Epidermal melanocyte (primary cell): ENCODE results near the gene TBATA.

ENCODE experiments used
- DNase-seq: peaks from one replicate; pipeline ENCODE4 v3.0.0; 2011; ENCODE audit warnings: low spot score; ENCODE audit not compliant: insufficient read length

Gene TBATA

GRCh38 chr10:70785190-70785589 lies at the start of gene TBATA:
TBATA (minus strand) TSS chr10:70785377; CDS start chr10:70783379, 1,998 bp downstream.
- no peak for DNase-seq

GRCh38 chr10:70834441-70835151 lies 49.4 kb upstream of the TBATA start:
- DNase-seq: no peak

GRCh38 chr10:70834021-70834420 lies 48.8 kb upstream of the TBATA start:
- DNase-seq: no peak

GRCh38 chr10:70833601-70834000 lies 48.4 kb upstream of the TBATA start:
- DNase-seq: no peak

- DNase-seq: no peak
Measured at GRCh38 chr10:70832852-70833528, 47.8 kb upstream of the TBATA start.

GRCh38 chr10:70832221-70832620 lies 47.0 kb upstream of the TBATA start:
- no peak for DNase-seq

- no peak for DNase-seq
Measured at GRCh38 chr10:70830164-70830563, 45.0 kb upstream of the TBATA start.

- DNase-seq: no peak
Measured at GRCh38 chr10:70829543-70829942, 44.4 kb upstream of the TBATA start.

- no peak for DNase-seq
Measured at GRCh38 chr10:70828923-70829322, 43.7 kb upstream of the TBATA start.

- DNase-seq: no peak
Measured at GRCh38 chr10:70827086-70827757, 42.0 kb upstream of the TBATA start.

GRCh38 chr10:70822076-70822820 lies 37.1 kb upstream of the TBATA start:
- no peak for DNase-seq

GRCh38 chr10:70820976-70821750 lies 36.0 kb upstream of the TBATA start:
- DNase-seq: no peak

GRCh38 chr10:70816220-70816894 lies 31.2 kb upstream of the TBATA start:
- DNase-seq: peak; percentile 86

GRCh38 chr10:70815504-70816219 lies 30.5 kb upstream of the TBATA start, which contains the start of gene SGPL1:
SGPL1 (plus strand) TSS chr10:70815948; CDS start chr10:70816854, 906 bp downstream.
- DNase-seq: peak; percentile 90

- no peak for DNase-seq
Measured at GRCh38 chr10:70814126-70814525, 28.9 kb upstream of the TBATA start.

GRCh38 chr10:70812814-70813213 lies 27.6 kb upstream of the TBATA start:
- no peak for DNase-seq

- DNase-seq: no peak
Measured at GRCh38 chr10:70811881-70812280, 26.7 kb upstream of the TBATA start.

GRCh38 chr10:70810967-70811366 lies 25.8 kb upstream of the TBATA start:
- no peak for DNase-seq

- no peak for DNase-seq
Measured at GRCh38 chr10:70809726-70810125, 24.5 kb upstream of the TBATA start.
